ACHN (cell line): ENCODE measurements around the gene TAF8.

Source experiments
- DNase-seq: peaks from one replicate; pipeline ENCODE4 v3.0.0-alpha.2; 2015
- in situ Hi-C: cut with HindIII; loops from 2 replicates; pipeline ENCODE4 v1.10.0; 2017; ENCODE audit warnings: low sequenced_read_pairs, low pct_ligation_motif_present, low pct_unique_long_range_greater_than_20kb

The TAF8 gene

DNA sequence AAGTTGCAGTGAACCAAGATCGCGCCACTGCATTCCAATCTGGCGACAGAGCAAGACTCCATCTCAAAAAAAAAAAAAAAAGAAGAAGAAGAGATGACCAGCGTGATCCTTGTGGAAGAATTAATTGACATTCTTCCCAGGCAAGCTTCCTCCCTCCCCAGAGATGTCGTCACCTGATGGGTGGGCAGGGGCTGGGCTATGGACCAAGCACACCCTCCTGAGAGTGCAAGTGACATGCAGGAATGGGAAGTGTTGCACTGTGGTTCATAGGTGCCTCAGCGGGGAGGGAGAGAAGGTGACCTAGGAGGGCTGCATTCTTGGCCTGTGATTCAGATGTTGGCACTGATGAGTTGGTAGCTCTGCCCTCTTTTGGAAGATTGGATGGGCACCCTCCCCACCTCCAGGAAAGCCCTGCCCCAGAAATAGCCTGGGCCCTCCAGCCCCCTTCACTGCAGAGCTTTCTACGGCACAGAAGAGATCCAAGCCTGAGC is 37.8 kb downstream of the TAF8 start:
- peak; percentile 86 for DNase-seq
- in situ Hi-C loops, result no loop called here

DNA sequence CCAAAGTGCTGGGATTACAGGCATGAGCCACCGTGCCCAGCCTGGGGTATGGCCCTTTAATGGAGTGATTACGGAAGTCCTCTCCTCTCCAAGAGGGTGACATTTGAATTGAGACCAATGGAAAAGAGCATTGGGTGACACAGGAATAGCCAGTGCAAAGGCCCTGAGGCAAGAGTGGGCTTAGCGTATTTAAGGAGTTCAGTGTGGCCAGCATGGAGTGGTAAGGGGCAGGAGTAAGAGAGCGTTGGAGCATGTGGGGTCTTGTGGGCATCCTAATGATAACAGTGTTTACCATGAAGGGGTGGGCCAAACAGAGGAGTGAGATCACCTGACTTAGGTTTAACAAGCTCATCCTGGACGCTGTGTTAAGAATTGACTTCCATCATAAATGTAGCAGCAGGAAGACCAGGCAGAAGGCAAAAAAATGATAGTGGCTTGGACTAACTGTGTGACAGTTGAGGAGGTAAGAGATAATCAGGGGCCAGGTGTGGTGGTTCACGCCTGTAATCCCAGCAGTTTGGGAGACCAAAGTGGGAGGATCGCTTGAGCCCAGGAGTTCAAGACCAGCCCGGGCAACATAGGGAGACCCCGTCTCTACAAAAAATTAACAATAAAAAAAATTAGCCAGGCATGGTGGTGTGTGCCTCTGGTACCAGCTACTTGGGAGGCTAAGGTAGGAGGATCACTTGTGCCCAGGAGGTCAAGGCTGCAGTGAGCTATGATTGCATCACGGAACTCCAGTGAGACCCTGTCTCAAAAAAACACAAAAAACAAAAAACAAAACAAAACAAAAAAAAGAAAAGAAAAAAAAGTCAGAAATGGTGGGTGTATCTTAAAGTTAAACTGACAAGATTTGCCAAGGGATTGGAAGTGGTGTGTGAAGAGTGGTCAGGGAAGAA is 40.7 kb downstream of the TAF8 start:
- in situ Hi-C loops, result no loop called here
- DNase-seq, result no peak

DNA sequence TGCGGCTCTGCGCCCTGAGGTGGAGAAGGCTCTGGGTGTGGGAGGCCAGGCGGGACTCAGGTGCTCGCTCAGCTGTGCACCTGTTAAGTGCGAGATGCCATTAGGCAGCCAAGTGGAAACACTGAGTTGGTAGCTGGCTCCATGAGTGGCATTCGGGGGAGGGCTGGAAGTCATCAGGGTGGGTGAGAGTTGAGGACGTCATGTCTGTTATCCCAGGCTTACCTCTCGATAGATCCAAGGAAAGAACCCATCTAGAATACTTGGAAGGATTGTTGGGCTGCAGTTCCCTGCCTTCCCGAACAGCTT is 41.3 kb downstream of the TAF8 start:
- peak; percentile 14 for DNase-seq
- in situ Hi-C loops, result no loop called here

DNA sequence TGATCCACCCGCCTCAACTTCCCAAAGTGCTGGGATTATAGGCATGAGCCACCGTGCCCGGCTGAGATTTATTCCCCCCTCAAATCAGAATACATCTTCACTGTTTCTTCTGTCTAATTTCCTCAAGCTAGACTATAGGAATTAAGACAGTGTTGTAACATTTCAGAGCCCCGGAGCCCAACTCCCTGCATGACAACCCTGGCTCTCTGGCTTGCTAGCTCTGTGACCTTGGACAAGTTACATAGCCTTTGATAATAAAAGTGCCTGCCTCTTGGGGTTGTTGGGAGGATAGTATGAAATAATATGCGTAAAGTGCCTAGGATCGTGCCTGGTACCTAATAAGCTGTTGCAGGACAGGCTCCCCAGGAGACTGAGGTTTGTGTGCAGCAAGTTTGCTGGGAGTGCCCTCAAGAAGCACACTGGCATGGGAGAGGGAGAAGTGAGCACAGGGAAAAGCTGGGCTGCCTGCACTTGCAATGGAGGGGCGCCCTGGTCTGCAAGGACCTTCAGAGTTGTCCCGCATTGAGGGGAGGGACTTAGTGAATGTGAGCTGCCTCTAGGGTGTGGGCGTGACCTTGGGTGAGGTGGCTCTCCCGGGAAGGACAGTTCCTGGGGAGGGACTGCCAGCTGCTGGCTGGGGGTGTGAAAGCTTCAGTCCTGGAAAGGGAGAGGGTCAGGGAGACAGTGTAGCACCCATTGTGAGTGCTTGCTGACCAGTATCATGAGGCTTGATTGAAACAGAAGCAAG is 43.4 kb downstream of the TAF8 start:
- no peak for DNase-seq
- in situ Hi-C loops, result no loop called here

DNA sequence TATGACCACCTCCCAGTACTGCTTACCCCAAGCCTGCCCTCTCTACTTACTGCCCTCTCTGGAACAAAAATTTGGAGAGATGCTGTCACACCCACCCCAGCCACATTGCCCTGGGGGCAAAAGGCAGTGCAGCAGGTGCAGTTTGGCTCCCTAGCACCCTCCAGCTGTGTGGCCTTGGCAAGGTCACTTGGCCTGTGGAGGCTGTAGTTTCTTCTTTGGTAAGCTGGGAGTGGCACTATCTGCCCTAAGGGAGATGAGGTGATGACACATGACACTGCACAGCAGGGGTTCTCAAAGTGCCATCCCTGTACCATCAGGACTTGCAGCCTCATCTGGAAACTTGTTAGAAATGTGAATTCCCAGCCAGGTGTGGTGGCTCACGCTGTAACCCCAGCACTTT is 44.8 kb downstream of the TAF8 start:
- DNase-seq, result no peak
- in situ Hi-C loops, result no loop called here

DNA sequence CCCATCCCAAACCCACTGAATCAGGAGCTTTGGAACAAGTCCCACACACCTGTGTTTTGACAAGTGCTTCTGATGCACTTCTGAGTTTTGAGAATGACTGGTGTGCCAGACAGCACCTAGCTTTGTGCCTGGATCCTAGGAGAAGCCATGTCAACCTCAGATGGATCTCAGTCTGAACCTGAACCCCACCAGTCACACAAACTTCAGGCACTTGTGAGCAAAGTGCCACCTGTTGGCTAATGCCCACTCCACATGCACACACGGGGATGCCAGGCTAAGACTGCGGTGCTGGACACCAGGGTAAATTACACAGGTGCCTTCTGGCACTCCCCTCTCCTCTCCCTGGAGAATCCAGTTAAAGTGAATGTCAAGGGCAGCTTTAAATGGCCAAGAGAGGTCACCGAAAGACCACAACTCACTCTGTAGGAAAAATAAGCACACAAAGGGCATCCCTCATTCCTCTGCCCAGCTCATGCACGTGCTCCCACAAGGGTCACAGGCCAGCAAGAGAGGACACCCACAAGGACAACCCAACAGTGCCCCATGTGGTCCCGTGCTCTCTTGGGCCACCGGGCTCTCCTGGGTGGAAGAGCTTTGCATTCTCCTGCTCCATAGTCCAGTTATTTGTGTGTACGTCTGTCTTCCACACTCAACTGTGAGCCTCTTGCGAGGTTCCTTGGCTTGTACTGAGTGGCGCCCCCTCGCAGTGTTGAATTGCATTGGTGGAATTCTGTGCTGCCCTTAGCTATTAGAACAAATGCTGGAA is 45.6 kb downstream of the TAF8 start:
- no peak for DNase-seq
- in situ Hi-C loops, result no loop called here

DNA sequence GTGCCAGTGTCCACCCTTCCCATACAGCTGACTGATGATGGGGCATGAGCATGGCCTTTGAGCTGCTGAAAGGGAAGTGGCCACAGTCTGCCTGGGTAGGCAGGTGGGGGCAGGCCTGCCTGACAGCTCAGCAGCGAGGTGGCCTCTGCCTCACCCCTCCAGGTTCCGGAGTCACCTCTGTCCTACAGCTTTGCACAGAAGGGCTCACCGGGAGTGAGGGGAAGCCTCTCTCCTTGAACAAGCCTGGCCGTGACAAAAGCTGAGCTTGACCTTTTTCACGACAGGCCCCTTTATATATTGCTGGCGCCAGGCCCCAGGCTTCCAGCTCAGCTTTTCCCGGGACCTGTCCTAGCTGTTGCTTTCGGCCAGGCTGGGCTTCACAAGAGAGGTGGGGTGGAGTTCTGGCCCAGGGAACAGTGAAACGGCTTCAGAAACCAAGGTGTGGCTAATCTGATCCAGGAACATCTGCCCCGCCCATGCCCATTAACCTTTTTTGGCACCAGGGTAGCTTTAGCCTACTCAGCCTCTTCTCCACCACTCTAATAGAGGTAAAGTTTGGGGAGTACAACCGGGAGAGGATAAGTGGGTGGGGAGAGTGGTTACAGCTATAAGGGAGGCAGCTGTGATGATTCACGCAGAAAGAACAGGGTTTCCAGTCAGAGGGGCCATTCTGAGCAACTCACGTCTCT is 49.2 kb downstream of the TAF8 start:
- DNase-seq, result peak; percentile 38
- in situ Hi-C loops, result no loop called here

DNA sequence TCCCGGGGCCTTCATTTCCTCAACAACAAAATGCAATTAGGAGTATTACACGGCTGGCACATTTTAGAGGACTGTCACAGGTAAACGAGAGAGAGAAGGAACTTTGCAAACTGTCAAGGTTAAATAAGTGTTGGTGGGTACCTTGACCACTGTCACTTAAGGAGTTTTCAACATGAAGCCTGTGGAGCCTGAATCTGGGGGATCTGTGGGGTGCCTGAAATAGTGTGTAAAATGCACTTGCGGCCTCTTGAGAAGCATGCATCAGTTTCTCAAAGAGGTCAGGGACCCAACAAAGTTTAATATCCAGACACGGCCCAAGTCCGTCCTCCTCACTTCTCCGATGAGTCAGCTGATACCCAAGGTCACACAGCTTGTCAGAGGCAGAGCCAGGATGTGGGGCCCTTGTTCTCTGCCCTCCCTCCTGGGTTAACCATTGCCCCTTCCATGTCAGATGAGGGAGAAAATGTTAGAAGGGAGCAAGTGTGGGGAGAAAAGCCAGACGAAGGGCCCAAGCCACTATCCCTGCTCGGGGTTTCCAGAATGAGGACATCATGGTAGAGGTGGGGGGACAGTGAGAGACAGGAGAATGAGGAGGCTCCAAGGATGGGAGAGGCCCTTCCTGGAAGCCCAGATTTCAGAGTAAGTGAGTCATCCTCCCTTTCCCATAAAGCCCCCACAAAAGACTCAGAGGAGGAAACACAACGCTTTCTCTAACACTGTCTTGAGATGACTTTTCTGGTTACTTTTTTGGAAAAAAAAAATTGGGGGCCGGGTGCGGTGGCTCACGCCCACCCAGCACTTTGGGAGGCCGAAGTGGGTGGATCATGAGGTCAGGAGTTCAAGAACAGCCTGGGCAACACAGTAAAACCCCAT is 49.9 kb downstream of the TAF8 start:
- in situ Hi-C loops, result no loop called here
- peak; percentile 54 for DNase-seq

DNA sequence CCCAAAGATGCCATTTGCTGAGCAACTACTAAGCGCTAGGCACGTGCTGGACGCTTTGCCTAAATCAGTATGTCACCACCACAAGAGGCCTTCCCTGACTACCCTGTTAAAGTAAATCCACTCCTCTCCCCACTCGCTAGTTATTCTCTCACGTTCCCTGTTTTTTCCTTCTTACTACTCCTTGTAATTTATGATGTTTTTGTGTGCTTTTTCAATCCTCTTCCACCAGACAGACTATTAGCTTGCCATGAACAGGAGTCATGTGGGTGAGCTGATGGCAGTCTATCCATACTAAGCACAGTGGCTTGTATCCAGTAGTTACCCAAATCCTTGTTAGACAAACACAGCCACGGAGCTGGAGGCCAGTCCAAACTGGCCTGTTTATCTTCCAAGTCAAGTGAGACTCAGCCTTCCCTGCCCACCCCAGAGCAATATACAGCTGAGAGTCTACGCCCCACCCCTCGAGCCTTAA is 50.9 kb downstream of the TAF8 start:
- in situ Hi-C loops, result no loop called here

DNA sequence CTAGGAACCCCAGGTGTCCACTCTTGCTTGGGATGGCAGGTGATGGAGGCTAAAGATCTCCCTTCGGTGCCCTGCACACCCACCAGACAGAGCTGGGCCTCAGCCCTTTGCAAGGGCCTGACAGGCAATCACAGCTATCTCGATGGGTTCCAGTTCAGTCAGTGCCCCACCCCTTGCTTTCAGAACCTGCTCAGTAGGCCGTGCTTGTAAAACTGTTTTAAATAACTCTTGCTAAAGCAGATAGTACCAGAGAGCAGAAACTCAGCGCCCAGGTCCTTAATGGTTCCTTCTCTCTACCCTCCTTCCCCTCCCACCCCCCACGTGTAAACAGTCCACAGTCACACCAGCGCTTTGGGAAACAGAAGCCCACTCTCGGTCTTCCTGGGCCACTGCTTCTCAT is 52.9 kb downstream of the TAF8 start:
- no peak for DNase-seq
- in situ Hi-C loops, result no loop called here

More for the DNA sequence above, 50.9 kb downstream of the TAF8 start:
- DNase-seq, result no peak

DNA sequence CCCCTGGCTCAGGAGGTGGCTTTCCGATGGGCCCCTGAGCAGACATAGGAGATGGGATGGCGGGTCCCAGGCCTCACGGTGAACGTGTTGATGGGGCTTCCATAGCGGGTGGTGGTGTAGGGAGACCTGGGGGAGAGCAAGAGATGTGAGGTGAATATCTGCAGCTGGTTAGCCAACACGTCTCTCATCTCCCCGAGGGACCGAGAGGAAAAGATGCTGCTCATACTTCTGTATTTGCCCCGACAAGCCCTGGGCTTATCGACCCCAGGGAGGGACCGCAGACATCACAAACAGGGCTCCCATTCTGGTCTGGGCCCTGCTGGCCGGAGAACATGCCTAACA is 53.4 kb downstream of the TAF8 start:
- in situ Hi-C loops, result no loop called here
- DNase-seq, result no peak

DNA sequence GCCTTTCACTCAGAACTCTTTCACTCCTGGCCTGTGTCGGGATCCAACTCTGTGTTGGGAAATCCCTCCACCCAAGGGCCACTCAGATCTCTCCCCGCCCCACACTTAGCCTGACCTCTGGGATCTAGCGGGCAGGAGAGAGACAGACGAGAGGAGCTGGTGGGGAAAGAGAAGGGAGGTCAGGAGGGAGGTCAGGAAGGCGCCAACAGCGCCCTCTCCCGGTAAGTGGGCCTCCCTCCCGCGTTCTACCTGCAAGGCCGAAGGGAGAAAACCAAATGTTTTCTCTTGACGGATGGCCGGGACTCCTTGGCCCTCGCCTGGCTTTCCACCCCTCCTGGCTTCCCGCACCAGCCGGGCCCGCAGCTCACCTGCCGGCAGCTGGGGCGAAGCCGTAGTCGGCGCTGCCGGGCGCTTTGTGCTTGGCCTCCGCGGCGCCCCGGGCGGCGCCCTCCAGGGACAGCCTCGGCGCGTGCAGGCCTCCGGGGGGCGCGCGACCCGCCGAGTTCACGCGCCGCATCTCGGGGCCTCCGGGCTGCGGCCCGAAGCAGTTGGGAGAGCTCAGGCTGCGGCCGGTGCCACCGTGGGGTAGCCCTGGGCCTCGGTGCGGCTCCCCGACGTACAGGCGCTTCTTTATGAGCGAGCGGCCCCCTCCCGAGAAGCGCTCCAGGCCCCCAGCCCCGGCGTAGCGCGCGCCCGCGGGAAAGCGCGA is 53.9 kb downstream of the TAF8 start:
- no peak for DNase-seq
- in situ Hi-C loops, result no loop called here

DNA sequence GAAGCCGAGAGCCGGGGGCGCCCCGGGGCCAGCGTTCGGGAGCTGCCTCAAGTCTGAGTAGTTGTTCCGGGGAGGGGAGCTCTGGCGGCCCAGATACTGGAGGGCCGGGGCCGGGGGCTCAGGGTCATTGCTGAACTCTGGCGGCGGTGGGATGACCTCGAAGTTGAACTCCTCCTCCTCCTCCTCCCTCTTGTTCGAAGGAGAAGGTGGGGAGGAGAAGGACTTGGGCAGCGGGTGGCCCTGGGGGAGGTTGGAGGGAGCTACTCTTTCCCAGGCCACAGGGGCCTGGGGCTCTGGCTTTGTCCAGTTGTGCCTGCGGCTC is 54.4 kb downstream of the TAF8 start:
- no peak for DNase-seq
- in situ Hi-C loops, result no loop called here

DNA sequence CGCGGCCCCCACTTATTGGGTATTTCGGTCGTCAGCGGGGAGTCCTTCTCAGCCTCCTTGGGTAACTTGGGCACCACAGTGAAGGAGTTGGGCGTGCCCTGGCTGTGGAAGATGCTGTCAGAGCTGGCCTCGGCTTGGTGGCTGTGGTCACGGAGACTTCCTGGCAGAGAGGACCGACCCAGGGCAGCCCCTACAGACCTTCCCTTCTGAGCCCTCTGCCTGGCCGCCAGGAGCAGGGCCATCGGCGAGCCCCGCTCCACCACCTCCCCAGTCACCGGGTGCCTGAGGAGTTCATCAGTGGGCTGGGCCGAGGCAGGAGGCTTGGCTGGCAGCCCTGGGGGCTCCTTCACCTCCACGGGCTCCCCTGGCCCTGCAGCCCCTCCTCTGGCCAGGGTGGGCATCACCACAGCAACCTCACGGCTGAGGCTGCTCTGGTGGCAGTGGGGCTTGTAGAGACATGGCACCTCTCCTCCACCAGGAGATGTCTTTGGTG is 54.9 kb downstream of the TAF8 start:
- DNase-seq, result no peak
- in situ Hi-C loops, result no loop called here

DNA sequence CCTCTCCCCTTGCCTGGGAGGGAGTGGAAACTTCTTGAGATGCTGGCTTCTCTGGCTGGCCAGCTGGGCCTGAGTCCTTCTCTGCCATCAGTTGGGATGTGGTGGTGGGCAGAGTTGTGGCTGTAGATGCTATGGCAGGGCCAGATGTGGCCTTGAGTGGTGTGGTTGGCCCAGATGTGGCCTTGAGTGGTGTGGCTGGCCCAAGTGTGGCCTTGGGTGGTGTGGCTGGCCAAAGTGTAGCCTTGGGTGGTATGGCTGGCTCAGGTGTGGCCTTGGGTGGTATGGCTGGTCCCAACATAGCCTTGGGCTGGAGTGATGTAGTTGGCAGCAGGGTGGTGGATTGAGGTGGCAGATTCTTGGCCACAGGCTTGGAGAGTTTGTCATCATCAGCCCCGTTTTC is 55.4 kb downstream of the TAF8 start:
- in situ Hi-C loops, result no loop called here
- no peak for DNase-seq

DNA sequence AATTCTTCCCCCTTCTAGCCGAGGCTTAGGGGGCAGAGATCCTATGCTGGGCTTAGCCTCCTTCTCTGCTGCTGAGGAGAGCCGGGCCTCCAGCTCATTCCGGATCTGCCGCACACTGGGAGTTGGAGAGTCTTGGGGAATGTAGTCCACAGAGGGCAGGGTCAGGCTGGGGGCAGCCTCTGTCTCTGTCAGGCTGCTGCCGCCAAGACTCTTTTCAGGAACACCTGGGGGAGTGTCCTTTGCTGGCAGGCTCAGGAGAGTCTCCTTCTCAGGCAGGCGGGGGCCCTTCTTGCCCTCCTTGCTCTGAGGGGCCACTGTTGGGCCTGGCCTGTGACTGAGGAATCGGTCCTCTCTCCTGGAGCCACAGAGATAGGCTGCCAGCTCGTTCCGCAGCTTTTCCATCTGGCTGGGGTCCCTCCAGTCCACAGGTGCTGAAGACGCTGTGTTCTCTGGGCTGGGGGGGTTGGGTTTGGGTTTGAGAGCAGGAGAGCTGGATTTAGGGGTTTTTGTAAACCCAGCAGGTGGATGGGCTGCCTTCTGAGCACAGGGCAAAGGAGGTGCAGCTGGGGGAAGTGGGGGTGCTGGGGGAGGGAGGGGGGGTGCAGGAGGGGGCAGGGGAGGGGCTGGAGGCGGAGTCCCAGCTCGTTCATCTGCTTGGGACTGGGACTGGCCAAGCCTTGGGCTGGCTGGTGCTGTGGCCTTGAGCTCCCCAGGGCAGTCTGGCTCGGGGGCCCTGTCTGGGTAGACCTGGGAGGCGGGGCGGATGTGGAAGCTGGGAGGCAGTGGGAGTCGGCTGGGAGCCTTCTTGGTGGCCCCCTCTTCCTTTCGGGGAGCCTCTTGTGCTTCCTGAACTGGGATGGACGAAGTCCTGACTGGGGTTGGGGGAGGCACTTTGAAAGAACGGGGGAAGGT is 56.0 kb downstream of the TAF8 start:
- in situ Hi-C loops, result no loop called here

More for the DNA sequence above, 56.0 kb downstream of the TAF8 start:
- DNase-seq, result no peak
